HEK293 (cell line): ENCODE measurements around the gene KRTAP5-2.

Experiments
- CTCF ChIA-PET: fragments of 350-600 bp; formaldehyde crosslinking; extraction: SDS; loops from one replicate; lab custom pipeline; 2021; ENCODE audit warnings: antibody characterized with exemption; lab: Yijun Ruan, JAX
- POLR2A ChIA-PET: fragments of 300-600 bp; formaldehyde crosslinking; extraction: SDS; loops from one replicate; lab custom pipeline; 2020; ENCODE audit warnings: antibody characterized with exemption, inconsistent platforms; lab: Yijun Ruan, JAX
- H3K27ac ChIP-seq: fragments of 200-500 bp; sonication (Bioruptor generic); 2 replicates; pipeline ENCODE4 v1.5.1; 2014; ENCODE audit warnings: low read depth, low read length, control low read depth, inconsistent platforms; ENCODE audit errors: extremely low read depth
- H3K36me3 ChIP-seq, 2 experiments: fragments of 200-500 bp in 1 of 2; sonication (Bioruptor generic) in 1 of 2; 1 replicate in 1 of 2; 2 replicates in 1 of 2; pipeline ENCODE4 v1.5.1; 2014 to 2017; ENCODE audit warnings: inconsistent platforms in 2 of 2, low read length in 2 of 2; ENCODE audit not compliant: control insufficient read depth in 2 of 2, insufficient read depth in 1 of 2
- H3K4me1 ChIP-seq: fragments of 200-500 bp; sonication (Bioruptor generic); 2 replicates; pipeline ENCODE4 v1.5.1; 2014; ENCODE audit warnings: mild to moderate bottlenecking, low read length, inconsistent platforms; ENCODE audit not compliant: control insufficient read depth, insufficient read depth
- H3K4me3 ChIP-seq: 2 replicates; pipeline ENCODE4 v1.5.1; 2011; ENCODE audit warnings: low read depth, mild to moderate bottlenecking, control low read depth, low read length, moderate library complexity
- H3K9me3 ChIP-seq: fragments of 200-500 bp; sonication (Bioruptor generic); 2 replicates; pipeline ENCODE4 v1.5.1; 2014; ENCODE audit warnings: low read depth, low read length, inconsistent platforms; ENCODE audit not compliant: control insufficient read depth, insufficient read depth
- BCL11A ChIP-seq: fragments of 450-650 bp; formaldehyde crosslinking; IDR thresholded peaks from 2 replicates; pipeline ENCODE4 v1.5.1; 2016; ENCODE audit warnings: low read depth, missing biosample characterization, missing genetic modification characterization
- GLIS2 ChIP-seq: fragments of 450-650 bp; formaldehyde crosslinking; IDR thresholded peaks from 2 replicates; pipeline ENCODE4 v1.5.1; 2016; ENCODE audit warnings: missing biosample characterization, missing genetic modification characterization
- HOXD13 ChIP-seq: sonication (generic); formaldehyde crosslinking; IDR thresholded peaks from 2 replicates; pipeline ENCODE4 v1.8.0; 2022; ENCODE audit warnings: missing genetic modification reagents, borderline replicate concordance
- MYNN ChIP-seq: fragments of 450-650 bp; formaldehyde crosslinking; IDR thresholded peaks from 2 replicates; pipeline ENCODE4 v1.5.1; 2016; ENCODE audit warnings: missing biosample characterization, missing genetic modification characterization, borderline replicate concordance
- PATZ1 ChIP-seq: fragments of 450-650 bp; formaldehyde crosslinking; IDR thresholded peaks from 2 replicates; pipeline ENCODE4 v1.5.1; 2016; ENCODE audit warnings: missing biosample characterization, missing genetic modification characterization
- PRDM10 ChIP-seq: fragments of 450-650 bp; formaldehyde crosslinking; IDR thresholded peaks from 2 replicates; pipeline ENCODE4 v1.5.1; 2016; ENCODE audit warnings: missing biosample characterization, missing genetic modification characterization
- PRDM6 ChIP-seq: fragments of 450-650 bp; formaldehyde crosslinking; IDR thresholded peaks from 2 replicates; pipeline ENCODE4 v1.5.1; 2017; ENCODE audit warnings: missing biosample characterization, missing genetic modification characterization
- SP2 ChIP-seq: fragments of 450-650 bp; formaldehyde crosslinking; IDR thresholded peaks from 2 replicates; pipeline ENCODE4 v1.5.1; 2016; ENCODE audit warnings: missing biosample characterization, missing genetic modification characterization
- ZBTB48 ChIP-seq: fragments of 450-650 bp; formaldehyde crosslinking; IDR thresholded peaks from 2 replicates; pipeline ENCODE4 v1.5.1; 2016; ENCODE audit warnings: missing biosample characterization, missing genetic modification characterization
- ZBTB8A ChIP-seq: fragments of 450-650 bp; formaldehyde crosslinking; IDR thresholded peaks from 2 replicates; pipeline ENCODE4 v1.5.1; 2016; ENCODE audit warnings: missing biosample characterization, missing genetic modification characterization
- ZEB2 ChIP-seq: fragments of 450-650 bp; formaldehyde crosslinking; IDR thresholded peaks from 2 replicates; pipeline ENCODE4 v1.5.1; 2016; ENCODE audit warnings: missing biosample characterization, missing genetic modification characterization
- ZIC2 ChIP-seq: fragments of 450-650 bp; formaldehyde crosslinking; IDR thresholded peaks from 2 replicates; pipeline ENCODE4 v1.5.1; 2016; ENCODE audit warnings: missing biosample characterization, missing genetic modification characterization
- ZNF114 ChIP-seq: fragments of 450-650 bp; formaldehyde crosslinking; IDR thresholded peaks from 2 replicates; pipeline ENCODE4 v1.5.0; 2017; ENCODE audit warnings: missing biosample characterization, missing genetic modification characterization
- ZNF24 ChIP-seq: fragments of 450-650 bp; formaldehyde crosslinking; IDR thresholded peaks from 2 replicates; pipeline ENCODE4 v1.5.1; 2016; ENCODE audit warnings: missing biosample characterization, missing genetic modification characterization
- ZNF26 ChIP-seq: fragments of 450-650 bp; formaldehyde crosslinking; IDR thresholded peaks from 2 replicates; pipeline ENCODE4 v1.5.1; 2016; ENCODE audit warnings: missing biosample characterization, missing genetic modification characterization
- ZNF280C ChIP-seq: fragments of 450-650 bp; formaldehyde crosslinking; IDR thresholded peaks from 2 replicates; pipeline ENCODE4 v1.5.1; 2016; ENCODE audit warnings: missing biosample characterization, missing genetic modification characterization
- ZNF404 ChIP-seq: fragments of 450-650 bp; formaldehyde crosslinking; IDR thresholded peaks from 2 replicates; pipeline ENCODE4 v1.5.1; 2017; ENCODE audit warnings: missing biosample characterization, missing genetic modification characterization
- ZNF423 ChIP-seq: fragments of 450-650 bp; formaldehyde crosslinking; IDR thresholded peaks from 2 replicates; pipeline ENCODE4 v1.5.1; 2016; ENCODE audit warnings: missing biosample characterization, missing genetic modification characterization
- ZNF521 ChIP-seq: fragments of 450-650 bp; formaldehyde crosslinking; IDR thresholded peaks from 2 replicates; pipeline ENCODE4 v1.5.1; 2017; ENCODE audit warnings: missing biosample characterization, mild to moderate bottlenecking, missing genetic modification characterization
- ZNF600 ChIP-seq: fragments of 450-650 bp; formaldehyde crosslinking; IDR thresholded peaks from 2 replicates; pipeline ENCODE4 v1.5.1; 2016; ENCODE audit warnings: missing biosample characterization, missing genetic modification characterization
- ZNF658 ChIP-seq: fragments of 450-650 bp; formaldehyde crosslinking; IDR thresholded peaks from 2 replicates; pipeline ENCODE4; 2016; ENCODE audit warnings: missing biosample characterization, missing genetic modification characterization
- ZNF670 ChIP-seq: fragments of 450-650 bp; formaldehyde crosslinking; IDR thresholded peaks from 2 replicates; pipeline ENCODE4 v1.5.1; 2016; ENCODE audit warnings: missing biosample characterization, missing genetic modification characterization, low read depth
- ZSCAN23 ChIP-seq: fragments of 450-650 bp; formaldehyde crosslinking; IDR thresholded peaks from 2 replicates; pipeline ENCODE4 v1.5.1; 2016; ENCODE audit warnings: missing biosample characterization, missing genetic modification characterization

KRTAP5-2 gene

GRCh38 chr11:1571760-1572196, 26.3 kb downstream of the KRTAP5-2 start (continued):
- TF ChIP-seq PRDM10 (no peak), ZNF521 (tag by site-specific recombination) (no peak), ZNF26 (no peak), ZNF658 (tag by site-specific recombination) (no peak)

- ChIA-PET CTCF (interaction anchor here (1.3 kb wide), 1 partner anchor 24 kb away, joined by 4 read pairs; no protein-coding TSS in a partner anchor), POLR2A (interaction anchor here (0.6 kb wide), 1 partner anchor 13 kb away, joined by 4 read pairs; no protein-coding TSS in a partner anchor)
- H3K4me3 ChIP-seq, result peak overlapping the region; percentile 75
- H3K36me3 ChIP-seq, result peaks cover 0 to 6% of the 10 kb centered on the region in 2 experiments; a peak in 1 of 3 replicates
- no peaks in the 10 kb centered on the region for H3K9me3 ChIP-seq
- H3K27ac ChIP-seq, result no peak overlapping the region; the same call in 1 of the 2 replicates
- no peaks in the 10 kb centered on the region; the same call in 1 of the 2 replicates for H3K4me1 ChIP-seq
- TF ChIP-seq ZIC2 (tag by site-specific recombination) (peak; percentile 28; the same call in 1 of the 2 replicates), GLIS2 (tag by site-specific recombination) (peak; percentile 68), MYNN (tag by site-specific recombination) (no peak), PATZ1 (tag by site-specific recombination) (peak; percentile 69), ZNF670 (no peak), ZNF280C (tag by site-specific recombination) (no peak), ZNF600 (0 out of 2 replicates have a peak, but pooled peaks have one; percentile 41), PRDM6 (tag by site-specific recombination) (no peak), ZNF114 (no peak), ZNF423 (tag by site-specific recombination) (0 out of 2 replicates have a peak, but pooled peaks have one; percentile 38), ZSCAN23 (tag by site-specific recombination) (no peak), ZEB2 (tag by site-specific recombination) (no peak), SP2 (peak; percentile 31; the same call in 1 of the 2 replicates), ZNF24 (tag by site-specific recombination) (no peak), ZNF404 (tag by site-specific recombination) (no peak), HOXD13 (no peak), ZBTB48 (0 out of 2 replicates have a peak, but pooled peaks have one; percentile 18), BCL11A (tag by site-specific recombination) (no peak), ZBTB8A (tag by site-specific recombination) (peak; percentile 59)
Observed at GRCh38 chr11:1570896-1571759, 27.0 kb downstream of the KRTAP5-2 start.
